Skeletal muscle cell (primary cell): ENCODE measurements around the gene DTD1.
"Not testable (repeated sequence)": the region's sequence is repeated elsewhere in the genome, so short reads cannot be mapped to it uniquely, and the experiment has no call there.

Experiments used
- DNase-seq: peaks from one replicate; pipeline ENCODE4 v3.0.0-alpha.2; 2010; ENCODE audit warnings: low read depth
- H3K4me3 ChIP-seq: 2 replicates; pipeline ENCODE4 v1.5.1; 2011; ENCODE audit warnings: low read depth, mild to moderate bottlenecking, control low read depth, low read length, moderate library complexity

DTD1 gene

DNA sequence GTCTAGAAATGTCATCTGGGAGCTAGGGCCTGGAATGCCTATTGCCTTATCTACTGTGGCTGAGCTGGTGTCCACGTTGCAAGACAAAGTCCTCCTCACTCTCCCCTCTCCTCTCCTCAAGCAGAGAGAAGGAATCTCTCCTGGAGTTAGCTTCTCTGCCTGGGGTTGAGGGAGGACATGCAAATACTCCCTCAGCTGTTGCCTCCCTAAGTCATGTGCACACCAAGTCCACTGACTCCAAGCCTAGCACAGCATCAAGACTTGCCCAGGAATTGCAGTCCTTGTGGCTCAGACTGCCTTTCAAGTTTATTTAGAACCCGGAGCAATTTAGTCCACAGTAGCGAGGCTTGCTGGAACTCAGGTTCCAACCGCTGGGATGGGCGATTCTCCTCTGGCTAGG lies 187.8 kb downstream of the DTD1 start:
- H3K4me3 ChIP-seq = no peak overlapping the region
- no peak for DNase-seq

DNA sequence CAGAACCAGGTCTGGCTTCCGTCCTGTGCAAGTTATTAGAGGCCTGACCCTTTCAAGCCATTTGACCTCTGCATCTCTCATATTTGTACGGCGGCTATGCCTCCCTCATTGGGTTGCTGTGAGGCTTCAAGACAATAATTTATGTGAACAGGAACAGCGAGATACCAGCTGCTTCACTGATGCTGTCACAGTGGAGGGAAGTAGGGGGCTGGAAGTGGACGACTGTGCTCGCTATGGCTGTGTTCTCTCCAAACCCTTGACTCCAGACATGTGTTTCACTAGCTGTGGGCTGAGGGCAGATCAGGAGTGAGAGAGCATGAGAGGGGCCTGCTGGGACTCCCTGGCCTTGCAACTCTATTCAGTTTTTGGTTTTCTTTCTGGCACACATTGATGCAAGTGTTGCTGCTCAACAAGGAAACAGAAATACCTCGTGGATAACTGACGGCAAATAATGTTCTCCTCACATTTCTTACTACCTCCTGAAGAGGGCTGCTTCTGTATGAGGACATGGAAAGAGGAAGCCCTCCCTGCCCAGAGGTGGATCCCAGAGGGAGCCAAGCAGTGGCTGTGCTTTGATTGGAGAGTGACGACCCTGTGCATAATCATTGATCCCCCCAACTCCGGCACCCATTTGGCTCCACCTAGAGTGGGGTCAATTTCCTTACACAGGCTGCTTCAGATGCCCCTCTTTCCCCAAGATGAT lies 191.0 kb downstream of the DTD1 start:
- H3K4me3 ChIP-seq = no peak overlapping the region
- no peak for DNase-seq

DNA sequence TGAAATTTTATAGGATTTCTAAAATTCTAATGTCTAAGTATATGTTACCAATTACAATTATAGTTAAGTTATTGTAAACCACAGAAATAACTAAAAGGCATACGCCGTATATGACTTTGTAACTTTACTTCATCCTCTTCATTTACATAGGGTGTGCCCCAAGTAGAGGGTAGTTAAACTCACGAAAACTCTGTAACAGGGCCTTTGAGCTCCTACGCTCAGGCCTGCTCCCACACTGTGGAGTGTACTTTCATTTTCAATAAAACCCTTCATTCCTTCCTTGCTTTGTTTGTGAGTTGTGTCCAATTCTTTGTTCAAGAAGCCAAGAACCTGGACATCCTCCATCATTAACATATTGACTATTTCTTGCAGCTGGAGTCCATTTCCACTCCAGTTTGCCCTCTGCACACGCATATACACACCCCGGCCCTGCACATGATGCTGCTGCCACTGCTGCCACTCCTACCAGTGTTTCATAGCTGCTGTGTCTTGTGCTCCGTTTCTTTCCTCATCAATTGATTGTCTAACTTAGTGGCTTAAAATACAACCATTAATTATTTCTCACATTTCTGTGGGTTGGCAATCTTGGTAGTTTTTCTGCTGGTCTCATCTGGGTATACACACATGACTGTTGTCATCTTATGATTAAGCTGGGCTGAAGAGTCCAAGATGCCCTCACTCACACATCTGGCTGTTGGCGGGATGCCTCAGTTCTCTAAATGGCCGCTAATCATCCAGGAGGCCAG lies 192.7 kb downstream of the DTD1 start:
- H3K4me3 ChIP-seq = no peak overlapping the region
- no peak for DNase-seq

- DNase-seq = no peak
- H3K4me3 ChIP-seq = no peak overlapping the region
Measured at GRCh38 chr20:18781509-18781908, 193.7 kb downstream of the DTD1 start.

DNA sequence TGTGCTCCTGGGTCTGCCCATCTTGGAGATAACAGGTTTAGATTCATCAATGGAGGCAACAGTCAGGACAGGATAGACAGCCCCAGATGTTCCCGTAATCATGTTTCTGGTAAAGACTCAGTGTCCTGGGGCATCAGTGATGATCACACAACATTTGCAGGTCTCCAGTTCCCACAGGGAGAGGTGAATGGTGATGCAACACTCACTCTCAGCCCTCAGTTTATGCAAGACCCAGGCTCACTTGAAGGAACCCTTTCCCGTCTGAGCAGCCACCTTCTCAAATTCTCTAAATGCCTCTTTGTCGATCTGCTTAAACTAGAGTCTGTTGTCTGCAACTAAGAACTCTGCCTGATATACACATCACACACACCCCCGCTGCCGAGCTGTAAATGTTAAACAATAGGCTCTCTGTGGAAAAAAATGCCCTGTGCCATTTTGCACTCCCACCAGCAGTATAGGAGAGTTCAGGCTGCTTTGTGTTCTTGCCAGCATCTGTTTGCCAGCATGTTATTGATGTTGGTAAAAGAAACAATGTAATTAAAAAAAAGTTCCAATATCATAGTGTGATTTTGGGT lies 195.6 kb downstream of the DTD1 start:
- no peak for DNase-seq
- H3K4me3 ChIP-seq = no peak overlapping the region

GRCh38 chr20:18787046-18787445 lies 199.2 kb downstream of the DTD1 start:
- H3K4me3 ChIP-seq, DNase-seq: not testable (repeated sequence)

- no peak overlapping the region for H3K4me3 ChIP-seq
- DNase-seq = no peak
Measured at GRCh38 chr20:18788021-18788420, 200.2 kb downstream of the DTD1 start.

GRCh38 chr20:18790787-18791186 lies 202.9 kb downstream of the DTD1 start:
- no peak for DNase-seq

GRCh38 chr20:18793625-18794427 lies 206.0 kb downstream of the DTD1 start:
- peak; percentile 61 for DNase-seq
- H3K4me3 ChIP-seq = peak overlapping the region; percentile 61

More at GRCh38 chr20:18790787-18791186, 202.9 kb downstream of the DTD1 start:
- no peak overlapping the region for H3K4me3 ChIP-seq

DNA sequence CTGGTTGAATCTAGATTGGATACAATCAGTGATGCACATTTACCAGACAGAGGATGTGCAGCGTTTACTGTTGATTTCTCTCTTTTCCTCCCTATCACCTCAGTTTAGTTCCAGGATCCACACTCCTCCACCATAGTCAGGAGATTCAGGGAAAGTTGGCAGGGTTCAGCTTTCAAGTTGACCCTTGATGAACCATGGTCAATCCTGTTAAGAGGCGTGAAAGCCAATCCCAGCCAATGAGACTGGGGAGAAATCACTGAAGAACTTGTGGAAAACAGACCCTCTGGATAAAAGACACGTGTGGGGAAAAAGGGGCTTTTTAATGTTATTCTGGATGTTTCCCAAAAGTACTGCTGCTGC lies 206.6 kb downstream of the DTD1 start:
- peak overlapping the region; percentile 61 for H3K4me3 ChIP-seq
- DNase-seq = no peak

GRCh38 chr20:18795366-18795765 lies 207.5 kb downstream of the DTD1 start:
- DNase-seq = no peak
- no peak overlapping the region for H3K4me3 ChIP-seq

GRCh38 chr20:18796282-18796833 lies 208.5 kb downstream of the DTD1 start:
- no peak for DNase-seq
- no peak overlapping the region for H3K4me3 ChIP-seq

GRCh38 chr20:18801516-18801915 lies 213.7 kb downstream of the DTD1 start:
- H3K4me3 ChIP-seq = no peak overlapping the region

DNA sequence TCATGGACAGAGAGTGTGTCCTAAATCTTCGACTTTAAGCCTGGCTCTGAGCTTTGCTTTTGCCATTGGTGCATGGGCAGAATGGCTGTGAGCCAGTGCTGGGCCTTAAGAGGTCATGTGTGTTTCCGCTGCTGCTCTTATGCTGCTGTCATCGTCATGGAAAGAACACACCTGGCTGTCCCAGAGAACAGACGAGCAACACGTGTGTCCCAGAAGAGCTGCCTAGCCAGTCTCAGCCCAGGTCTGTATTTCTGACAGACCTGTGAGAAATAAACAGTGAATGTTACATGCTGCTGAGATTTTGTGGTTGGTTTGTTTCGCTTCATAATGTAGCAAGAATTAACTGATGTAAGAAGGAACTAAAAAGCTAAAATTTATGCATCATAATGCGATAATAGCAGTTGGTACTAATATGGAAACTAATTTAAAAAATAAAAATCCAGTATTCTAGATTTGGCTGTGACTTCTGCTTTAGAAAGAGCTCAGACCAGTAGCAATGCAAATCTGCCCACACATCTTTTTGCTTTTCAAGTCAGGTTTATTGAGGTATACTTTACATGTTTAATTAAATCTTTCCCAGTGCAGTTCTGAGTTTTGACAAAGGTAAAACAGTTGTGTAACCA lies 214.3 kb downstream of the DTD1 start:
- DNase-seq = no peak
- no peak overlapping the region for H3K4me3 ChIP-seq

More at GRCh38 chr20:18801516-18801915, 213.7 kb downstream of the DTD1 start:
- DNase-seq = no peak

DNA sequence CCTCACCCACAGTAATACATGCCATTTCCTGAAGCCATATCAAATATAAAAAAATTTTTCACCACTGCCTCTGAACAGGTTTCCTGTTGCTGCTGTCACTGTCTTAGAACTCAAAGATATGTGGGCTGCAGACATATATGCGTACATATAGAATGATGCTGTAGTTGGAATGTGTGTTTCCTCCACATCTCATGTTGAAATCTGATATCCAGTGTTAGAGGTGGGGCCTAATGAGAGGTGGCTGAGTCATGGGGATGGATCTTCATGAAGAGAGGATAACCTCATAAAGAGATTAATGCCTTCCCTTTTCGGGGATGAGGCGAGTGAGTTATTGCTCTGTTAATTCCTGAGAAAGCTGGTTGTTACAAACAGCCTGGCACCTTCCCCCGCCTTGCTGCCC lies 218.0 kb downstream of the DTD1 start:
- no peak overlapping the region for H3K4me3 ChIP-seq
- peak; percentile 11 for DNase-seq

GRCh38 chr20:18808712-18809111 lies 220.9 kb downstream of the DTD1 start:
- no peak for DNase-seq
- H3K4me3 ChIP-seq = no peak overlapping the region

GRCh38 chr20:18811186-18811585 lies 223.3 kb downstream of the DTD1 start:
- no peak overlapping the region for H3K4me3 ChIP-seq
- no peak for DNase-seq

DNA sequence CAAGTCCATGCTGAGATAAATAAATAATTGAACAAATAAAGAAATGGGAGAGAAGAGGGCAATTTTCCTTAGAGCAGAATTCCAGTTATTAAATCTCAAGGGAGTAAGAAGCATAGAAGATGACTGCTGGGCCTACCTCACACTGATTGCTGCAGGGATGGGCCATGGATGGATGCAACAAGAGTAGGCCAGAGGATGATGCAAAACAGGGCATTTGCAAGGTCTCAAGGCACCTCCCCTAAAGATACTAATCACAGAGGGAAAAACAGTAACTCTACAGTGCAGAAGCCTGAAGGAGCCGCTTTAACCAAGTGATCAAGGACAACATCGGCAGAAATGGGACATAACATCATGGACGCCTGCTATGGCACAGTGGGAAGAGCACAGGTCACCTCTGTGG lies 224.1 kb downstream of the DTD1 start:
- no peak overlapping the region for H3K4me3 ChIP-seq
- no peak for DNase-seq

DNA sequence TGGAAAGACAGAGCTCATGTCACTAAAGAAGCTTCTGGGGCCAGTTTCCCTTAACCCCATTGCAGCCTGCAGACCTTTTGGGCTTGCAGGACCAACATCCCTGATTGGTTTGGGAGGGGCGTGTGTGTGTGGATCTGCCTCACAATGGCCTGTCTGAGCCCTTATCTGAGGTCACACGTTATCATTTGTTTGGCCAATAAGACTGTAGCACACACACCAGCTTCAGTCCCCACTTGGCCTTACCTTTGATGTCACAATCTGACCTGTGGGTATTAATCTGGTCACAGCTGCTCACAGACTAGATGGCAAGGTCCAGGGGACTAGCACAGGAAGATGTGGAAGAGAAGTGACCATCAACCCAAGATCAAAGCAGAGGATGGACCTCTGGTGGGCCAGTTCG lies 225.6 kb downstream of the DTD1 start, which contains the start of gene SCP2D1:
Gene SCP2D1 (plus strand): TSS at position 301 of the 400 bp plus-strand sequence. CDS start 33 bp downstream, at position 334.
- no peak within 1 kb of the TSS for H3K4me3 ChIP-seq
- DNase-seq = no peak
